Sigmoid colon (tissue), 4 donors: ENCODE results near the gene DRAXIN.

Experiments
- CTCF ChIP-seq, 4 experiments: fragments of 450-650 bp in 3 of 4; fragments of 200-600 bp in 1 of 4; IDR thresholded peaks; one replicate each; pipeline ENCODE4 v1.5.1; 2016 to 2019; ENCODE audit warnings: antibody characterized with exemption in 4 of 4, mild to moderate bottlenecking in 3 of 4, moderate library complexity in 2 of 4
- EP300 ChIP-seq, 4 donors: sonication (generic); formaldehyde crosslinking; IDR thresholded peaks; one replicate each; pipeline ENCODE4 v1.6.1; 2017; ENCODE audit warnings: antibody characterized with exemption in 4 of 4
- POLR2A ChIP-seq, 2 donors: fragments of 450-650 bp; IDR thresholded peaks; one replicate each; pipeline ENCODE4 v1.6.1; 2016; ENCODE audit warnings: antibody characterized with exemption in 2 of 2, mild to moderate bottlenecking in 2 of 2, moderate library complexity in 2 of 2
- POLR2AphosphoS5 ChIP-seq, 4 donors: sonication (generic); formaldehyde crosslinking; IDR thresholded peaks; one replicate each; pipeline ENCODE4 v1.6.1; 2017; ENCODE audit warnings: antibody characterized with exemption in 4 of 4

DNA sequence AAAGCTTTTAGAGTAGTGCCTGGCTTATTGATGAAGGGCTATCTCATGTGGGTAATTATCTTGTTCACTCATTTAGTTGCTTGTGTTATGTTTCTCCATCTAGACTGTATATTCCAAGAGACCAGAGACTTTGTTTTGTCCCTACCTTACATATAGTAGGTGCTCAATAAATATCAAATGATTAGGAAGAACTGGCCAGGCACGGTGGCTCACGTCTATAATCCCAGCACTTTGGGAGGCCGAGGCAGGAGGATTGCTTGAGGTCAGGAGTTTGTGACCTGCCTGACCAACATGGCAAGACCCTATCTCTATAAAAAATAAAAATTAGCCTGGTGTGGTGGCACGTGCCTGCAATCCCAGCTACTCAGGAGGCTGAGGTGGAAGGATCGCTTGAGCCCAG lies 46.2 kb upstream of the DRAXIN start:
- TF ChIP-seq CTCF (IDR thresholded peaks at IDR 0.05) = no peak
- no peak for TF ChIP-seq POLR2AphosphoS5 (IDR thresholded peaks at IDR 0.05)
- no peak for TF ChIP-seq EP300 (IDR thresholded peaks at IDR 0.05)
- no peak for TF ChIP-seq POLR2A (IDR thresholded peaks at IDR 0.05)
